Thoracic aorta (tissue), 2 donors: ENCODE measurements around the gene APBA2. TPM values are rescaled to one million over a fixed set of nuclear protein-coding genes. Genes with fewer than 3 reads are reported as not detected.

Experiments used
- ATAC-seq: fragments of 150-250 bp; one replicate; pipeline ENCODE4 v1.8.0; 2017; ENCODE audit warnings: low read depth; ENCODE audit not compliant: insufficient number of reproducible peaks, low FRiP score
- DNase-seq: peaks from one replicate; pipeline ENCODE4 v3.0.0-alpha.2; 2020; ENCODE audit warnings: low spot score
- H3K27ac ChIP-seq, 2 donors: fragments of 200-600 bp; sonication (generic); 1 replicate in 1 of 2; 2 replicates in 1 of 2; pipeline ENCODE4 v1.5.1; 2016; ENCODE audit warnings: mild to moderate bottlenecking in 2 of 2, moderate library complexity in 2 of 2
- H3K27me3 ChIP-seq: fragments of 200-600 bp; sonication (generic); replicated peaks from 2 replicates; pipeline ENCODE4 v1.6.0; 2016; ENCODE audit warnings: mild to moderate bottlenecking; ENCODE audit not compliant: insufficient read depth
- H3K36me3 ChIP-seq: fragments of 200-600 bp; sonication (generic); one replicate; pipeline ENCODE4 v1.5.1; 2016
- H3K4me1 ChIP-seq, 2 donors: fragments of 200-600 bp; sonication (generic); 1 replicate in 1 of 2; 2 replicates in 1 of 2; pipeline versions ENCODE4 v1.5.1 to v1.6.0; 2016; ENCODE audit warnings: low read depth in 2 of 2, mild to moderate bottlenecking in 1 of 2; ENCODE audit not compliant: control insufficient read depth in 1 of 2
- H3K4me3 ChIP-seq: fragments of 200-600 bp; sonication (generic); 2 replicates; pipeline ENCODE4 v1.5.1; 2016; ENCODE audit warnings: mild to moderate bottlenecking
- H3K9me3 ChIP-seq: fragments of 200-600 bp; sonication (generic); 2 replicates; pipeline ENCODE4 v1.5.1; 2016
- CTCF ChIP-seq: fragments of 200-600 bp; sonication (generic); IDR thresholded peaks from one replicate; pipeline ENCODE4 v1.5.1; 2019; ENCODE audit warnings: antibody characterized with exemption
- total RNA-seq, 2 donors: library from RNA; depleted of rRNA; stranded (reverse); fragments of >200 nt; gene quantifications; one replicate each; pipeline versions ENCODE4 v1.1.0 to v1.2.3, GENCODE V29; 2016

Gene APBA2
- total RNA-seq, 2 donors from 2014 or later, result 4.9 to 5.6 TPM

GRCh38 chr15:29003840-29004233, 118.1 kb downstream of the APBA2 start:
- H3K4me3 ChIP-seq, result no peak overlapping the region
- no peaks in the 10 kb centered on the region for H3K36me3 ChIP-seq
- no peak for ATAC-seq
- H3K9me3 ChIP-seq, result no peaks in the 10 kb centered on the region
- H3K27ac ChIP-seq, result no peak overlapping the region
- DNase-seq, result no peak
- no peak for TF ChIP-seq CTCF
- no peaks in the 10 kb centered on the region for H3K4me1 ChIP-seq
- no peaks in the 10 kb centered on the region for H3K27me3 ChIP-seq

GRCh38 chr15:29005931-29006330, 120.2 kb downstream of the APBA2 start:
- H3K27ac ChIP-seq, result no peak overlapping the region
- DNase-seq, result no peak
- H3K4me1 ChIP-seq, result no peaks in the 10 kb centered on the region
- ATAC-seq, result no peak
- no peak for TF ChIP-seq CTCF
- H3K9me3 ChIP-seq, result no peaks in the 10 kb centered on the region
- no peaks in the 10 kb centered on the region for H3K27me3 ChIP-seq
- no peaks in the 10 kb centered on the region for H3K36me3 ChIP-seq
- no peak overlapping the region for H3K4me3 ChIP-seq

- Histone ChIP-seq H3K27ac (no peak overlapping the region), H3K36me3 (no peaks in the 10 kb centered on the region), H3K27me3 (no peaks in the 10 kb centered on the region), H3K4me3 (no peak overlapping the region), H3K9me3 (no peaks in the 10 kb centered on the region), H3K4me1 (no peaks in the 10 kb centered on the region)
- no peak for DNase-seq
- TF ChIP-seq CTCF, result no peak
- ATAC-seq, result no peak
These were observed 123.1 kb downstream of the APBA2 start for GRCh38 chr15:29008846-29009245.

GRCh38 chr15:29012097-29012496, 126.3 kb downstream of the APBA2 start:
- Histone ChIP-seq H3K27me3 (no peaks in the 10 kb centered on the region), H3K4me3 (no peak overlapping the region), H3K27ac (no peak overlapping the region), H3K4me1 (no peaks in the 10 kb centered on the region), H3K9me3 (no peaks in the 10 kb centered on the region), H3K36me3 (no peaks in the 10 kb centered on the region)
- DNase-seq (no peak), ATAC-seq (no peak)
- TF ChIP-seq CTCF, result no peak

- Histone ChIP-seq H3K9me3 (no peaks in the 10 kb centered on the region), H3K4me1 (no peaks in the 10 kb centered on the region), H3K4me3 (no peak overlapping the region), H3K27me3 (no peaks in the 10 kb centered on the region), H3K27ac (no peak overlapping the region), H3K36me3 (no peaks in the 10 kb centered on the region)
- ATAC-seq, result no peak
- no peak for DNase-seq
- TF ChIP-seq CTCF, result no peak
These were observed 128.7 kb downstream of the APBA2 start for GRCh38 chr15:29014493-29014892.
